Neuronal stem cell (in vitro differentiated cells): Measurements from ENCODE around the gene OTOP2.
A peak's percentile ranks its signal among the peaks of the same experiment; 100 is the strongest.

Source experiments
- DNase-seq: peaks from one replicate; pipeline ENCODE4 v3.0.0-alpha.2; 2013; ENCODE audit warnings: low spot score
- H2AFZ ChIP-seq: one replicate; pipeline ENCODE4 v1.6.1; 2013; ENCODE audit warnings: mild to moderate bottlenecking, low read length, inconsistent platforms
- H2AK5ac ChIP-seq: 2 replicates; pipeline ENCODE4 v1.6.1; 2013; ENCODE audit warnings: low read depth, mild to moderate bottlenecking, inconsistent platforms, low read length, moderate library complexity, mixed read lengths
- H2BK120ac ChIP-seq: 2 replicates; pipeline ENCODE4 v1.6.1; 2013; ENCODE audit warnings: low read depth, mild to moderate bottlenecking, inconsistent platforms, low read length, moderate library complexity, mixed read lengths
- H2BK12ac ChIP-seq: one replicate; pipeline ENCODE4 v1.6.1; 2013; ENCODE audit warnings: low read length, inconsistent platforms
- H2BK15ac ChIP-seq: 2 replicates; pipeline ENCODE4 v1.6.1; 2013; ENCODE audit warnings: mild to moderate bottlenecking, low read length, inconsistent platforms, mixed read lengths
- H2BK5ac ChIP-seq: one replicate; pipeline ENCODE4 v1.6.1; 2013; ENCODE audit warnings: inconsistent platforms, mild to moderate bottlenecking, low read length, moderate library complexity
- H3K14ac ChIP-seq: one replicate; pipeline ENCODE4 v1.6.1; 2013; ENCODE audit warnings: low read length, inconsistent platforms
- H3K18ac ChIP-seq: 2 replicates; pipeline ENCODE4 v1.6.1; 2013; ENCODE audit warnings: low read length, inconsistent platforms
- H3K23ac ChIP-seq: 2 replicates; pipeline ENCODE4 v1.6.1; 2013; ENCODE audit warnings: low read depth, mild to moderate bottlenecking, mixed read lengths, low read length, inconsistent platforms; ENCODE audit not compliant: poor library complexity
- H3K27ac ChIP-seq: replicated peaks from 3 replicates; pipeline ENCODE4 v1.5.1; 2013; ENCODE audit warnings: low read length, inconsistent platforms
- H3K27me3 ChIP-seq, 3 experiments: 2 replicates each; pipeline ENCODE4 v1.6.1; 2013; ENCODE audit warnings: low read length in 3 of 3, mild to moderate bottlenecking in 2 of 3, inconsistent platforms in 1 of 3, low read depth in 1 of 3, mixed read lengths in 1 of 3, moderate library complexity in 1 of 3; ENCODE audit not compliant: control insufficient read depth in 3 of 3, insufficient read depth in 3 of 3
- H3K36me3 ChIP-seq, 2 donors: replicated peaks in 1 of 2; 2 replicates each; pipeline ENCODE4 v1.6.1; 2013; ENCODE audit warnings: low read length in 2 of 2; ENCODE audit not compliant: control insufficient read depth in 2 of 2, insufficient read depth in 2 of 2
- H3K4ac ChIP-seq: 2 replicates; pipeline ENCODE4 v1.6.1; 2013; ENCODE audit warnings: inconsistent platforms, mild to moderate bottlenecking, low read length, moderate library complexity
- H3K4me1 ChIP-seq, 2 donors: 1 replicate in 1 of 2; 2 replicates in 1 of 2; pipeline ENCODE4 v1.6.1; 2013; ENCODE audit warnings: low read length in 2 of 2, low read depth in 1 of 2; ENCODE audit not compliant: control insufficient read depth in 2 of 2, insufficient read depth in 1 of 2
- H3K4me2 ChIP-seq: one replicate; pipeline ENCODE4 v1.6.1; 2013; ENCODE audit warnings: mild to moderate bottlenecking, low read length, inconsistent platforms; ENCODE audit not compliant: insufficient read depth, poor library complexity, severe bottlenecking
- H3K4me3 ChIP-seq, 2 donors: 2 replicates each; pipeline ENCODE4 v1.5.1; 2013; ENCODE audit warnings: low read length in 2 of 2, mild to moderate bottlenecking in 2 of 2, inconsistent platforms in 1 of 2, moderate library complexity in 1 of 2
- H3K79me1 ChIP-seq: one replicate; pipeline ENCODE4 v1.6.1; 2013; ENCODE audit warnings: low read depth, mild to moderate bottlenecking, inconsistent platforms, low read length, moderate library complexity
- H3K9ac ChIP-seq: one replicate; pipeline ENCODE4 v1.6.1; 2013; ENCODE audit warnings: mild to moderate bottlenecking, low read depth, low read length, inconsistent platforms; ENCODE audit not compliant: poor library complexity
- H3K9me3 ChIP-seq, 2 donors: replicated peaks in 1 of 2; 2 replicates each; pipeline versions ENCODE3 to v1.6.1; 2013; ENCODE audit warnings: low read length in 2 of 2, mild to moderate bottlenecking in 2 of 2, inconsistent platforms in 1 of 2, low read depth in 1 of 2, mixed read lengths in 1 of 2, moderate library complexity in 1 of 2; ENCODE audit not compliant: control insufficient read depth in 2 of 2, insufficient read depth in 1 of 2
- H4K8ac ChIP-seq: one replicate; pipeline ENCODE4 v1.6.1; 2013; ENCODE audit warnings: low read depth, mild to moderate bottlenecking, inconsistent platforms, low read length, moderate library complexity
- H4K91ac ChIP-seq: one replicate; pipeline ENCODE4 v1.6.1; 2013; ENCODE audit warnings: low read length, low read depth, mild to moderate bottlenecking, inconsistent platforms; ENCODE audit not compliant: poor library complexity
- WGBS, 2 donors: extraction: QIAGEN DNeasy Blood & Tissue Kit; methylation state at CpG; one replicate each; pipeline ENCODE4 v1.1.7; 2013; ENCODE audit warnings: missing lambda C conversion rate in 2 of 2, mixed read lengths in 1 of 2; ENCODE audit not compliant: insufficient read length in 2 of 2, insufficient replicate concordance in 1 of 2; ENCODE audit errors: extremely low coverage in 2 of 2; 5-methylcytosine and 5-hydroxymethylcytosine counted together

The OTOP2 gene

DNA sequence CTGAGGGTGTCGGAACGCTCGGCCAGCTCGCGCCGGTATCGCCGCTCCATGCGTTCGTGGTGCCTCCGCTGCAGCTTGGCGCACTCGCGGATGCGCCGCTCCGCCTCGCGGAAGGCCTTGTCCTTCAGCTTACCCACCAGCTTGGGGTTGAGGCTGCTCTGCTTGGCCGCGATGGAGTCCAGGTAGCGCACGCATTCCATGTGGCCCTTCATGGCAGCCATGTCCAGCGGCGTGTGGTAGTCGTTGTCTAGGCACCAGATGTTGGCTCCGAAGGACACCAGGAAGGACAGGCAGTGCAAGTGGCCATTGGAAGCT, 3.8 kb upstream of the OTOP2 start:
- Histone ChIP-seq H3K4me2 (no peak overlapping the region), H2AK5ac (peak overlapping the region; percentile 96), H3K27ac (no peak overlapping the region), H3K9ac (peak overlapping the region; percentile 81), H3K18ac (peak overlapping the region; percentile 59), H2BK15ac (peak overlapping the region; percentile 85), H4K8ac (peak overlapping the region; percentile 65), H3K27me3 (peaks cover 16 to 64% (median 36%) of the 10 kb centered on the region in 3 experiments), H3K4me1 (peaks cover 10 to 15% of the 10 kb centered on the region in 2 donors), H3K23ac (peak overlapping the region; percentile 80), H3K4me3 (no peak overlapping the region), H2AFZ (no peak overlapping the region), H3K14ac (peak overlapping the region; percentile 89), H4K91ac (no peak overlapping the region), H2BK12ac (no peak overlapping the region), H2BK5ac (no peak overlapping the region), H3K9me3 (peaks cover 3% of the 10 kb centered on the region in 2 donors), H3K36me3 (no peaks in the 10 kb centered on the region), H2BK120ac (no peak overlapping the region), H3K4ac (no peak overlapping the region), H3K79me1 (peaks cover 6% of the 10 kb centered on the region)
- WGBS, 2 donors = no CpG with 5 or more reads among the region's 27 CpGs
- DNase-seq = no peak

DNA sequence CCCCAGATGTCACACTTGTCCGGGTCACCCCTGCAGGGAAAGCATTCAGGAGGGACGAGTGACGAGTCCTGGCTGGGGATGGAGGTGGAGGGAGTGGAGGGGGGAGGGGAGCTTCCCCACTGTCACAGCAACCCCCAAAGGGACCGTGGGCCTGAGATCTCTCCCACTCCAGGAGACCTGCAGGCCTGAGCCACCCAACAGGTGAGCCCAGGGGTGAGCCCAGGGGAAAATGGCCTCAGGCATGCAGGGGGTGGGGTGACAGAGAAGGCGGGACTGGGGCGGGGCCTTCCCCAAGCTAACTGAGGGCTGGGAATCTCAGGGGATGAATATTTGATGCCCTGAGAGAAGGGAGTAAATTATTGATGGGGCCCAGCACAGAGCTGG, 3.4 kb upstream of the OTOP2 start:
- H2BK15ac ChIP-seq = peak overlapping the region; percentile 85
- H3K4me3 ChIP-seq = no peak overlapping the region
- H3K27me3 ChIP-seq = peaks cover 19 to 68% (median 39%) of the 10 kb centered on the region in 3 experiments
- H3K9me3 ChIP-seq = peaks cover 3% of the 10 kb centered on the region in 2 donors
- H3K36me3 ChIP-seq = no peaks in the 10 kb centered on the region
- peak overlapping the region; percentile 91 for H3K18ac ChIP-seq
- WGBS, 2 donors = no CpG with 5 or more reads among the region's 6 CpGs
- peaks cover 10 to 15% of the 10 kb centered on the region in 2 donors for H3K4me1 ChIP-seq
- H2BK12ac ChIP-seq = no peak overlapping the region
- no peak overlapping the region for H4K8ac ChIP-seq
- H3K27ac ChIP-seq = no peak overlapping the region
- H2AK5ac ChIP-seq = peak overlapping the region; percentile 96
- peak overlapping the region; percentile 80 for H3K23ac ChIP-seq
- H3K9ac ChIP-seq = peak overlapping the region; percentile 81
- H2BK5ac ChIP-seq = no peak overlapping the region
- DNase-seq = no peak
- no peak overlapping the region for H4K91ac ChIP-seq
- no peak overlapping the region for H3K4ac ChIP-seq
- H3K14ac ChIP-seq = peak overlapping the region; percentile 89
- peaks cover 6% of the 10 kb centered on the region for H3K79me1 ChIP-seq
- H2AFZ ChIP-seq = peak overlapping the region; percentile 81
- no peak overlapping the region for H3K4me2 ChIP-seq
- H2BK120ac ChIP-seq = no peak overlapping the region

DNA sequence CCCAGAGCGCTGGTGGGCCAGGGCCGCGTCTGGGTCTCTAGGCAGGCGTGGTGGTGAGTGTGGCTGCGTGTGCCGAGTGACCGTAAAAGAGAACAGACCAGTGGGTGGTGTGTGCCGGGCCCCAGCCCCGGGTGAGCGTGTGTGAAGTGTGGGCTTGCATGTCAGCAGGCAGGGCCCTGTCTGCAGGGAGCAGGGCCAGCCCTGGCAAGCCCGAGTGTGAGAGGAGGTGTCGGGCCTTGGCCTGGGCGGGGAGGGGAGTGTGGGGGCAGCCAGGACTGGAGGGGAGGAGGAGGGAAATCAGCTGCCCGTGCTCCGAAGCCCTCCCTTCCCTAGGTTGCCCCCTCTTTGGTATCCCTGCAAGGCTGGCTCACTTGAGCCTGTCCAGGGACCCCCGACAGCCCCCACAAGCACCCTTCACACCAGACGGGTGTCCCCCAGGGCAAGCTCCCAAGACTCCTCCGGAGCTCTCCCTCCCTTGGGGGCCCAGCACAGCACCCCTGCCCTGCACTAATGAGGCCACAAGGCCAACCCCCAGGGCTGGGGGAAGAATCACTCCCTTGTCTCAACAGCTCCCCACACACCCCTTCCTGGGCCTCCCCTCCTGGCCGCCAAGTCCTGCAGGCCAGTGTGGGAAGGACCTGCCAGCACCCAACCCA, 2.9 kb upstream of the OTOP2 start:
- Histone ChIP-seq H2BK15ac (peak overlapping the region; percentile 89), H2AFZ (peak overlapping the region; percentile 81), H2BK5ac (peak overlapping the region; percentile 87), H3K36me3 (no peaks in the 10 kb centered on the region), H3K4me1 (peaks cover 10 to 15% of the 10 kb centered on the region in 2 donors), H3K18ac (peak overlapping the region; percentile 91), H3K9me3 (peaks cover 3% of the 10 kb centered on the region in 2 donors), H3K27ac (no peak overlapping the region), H3K27me3 (peaks cover 22 to 73% (median 45%) of the 10 kb centered on the region in 3 experiments), H3K4ac (peak overlapping the region; percentile 84), H4K91ac (no peak overlapping the region), H3K9ac (peak overlapping the region; percentile 60), H3K4me2 (no peak overlapping the region), H3K14ac (no peak overlapping the region), H4K8ac (no peak overlapping the region), H2BK120ac (peak overlapping the region; percentile 47), H3K79me1 (peaks cover 6% of the 10 kb centered on the region), H3K4me3 (no peak overlapping the region), H2AK5ac (peak overlapping the region; percentile 96), H2BK12ac (peak overlapping the region; percentile 73), H3K23ac (peak overlapping the region; percentile 73)
- DNase-seq = no peak
- WGBS, 2 donors = no CpG with 5 or more reads among the region's 19 CpGs

DNA sequence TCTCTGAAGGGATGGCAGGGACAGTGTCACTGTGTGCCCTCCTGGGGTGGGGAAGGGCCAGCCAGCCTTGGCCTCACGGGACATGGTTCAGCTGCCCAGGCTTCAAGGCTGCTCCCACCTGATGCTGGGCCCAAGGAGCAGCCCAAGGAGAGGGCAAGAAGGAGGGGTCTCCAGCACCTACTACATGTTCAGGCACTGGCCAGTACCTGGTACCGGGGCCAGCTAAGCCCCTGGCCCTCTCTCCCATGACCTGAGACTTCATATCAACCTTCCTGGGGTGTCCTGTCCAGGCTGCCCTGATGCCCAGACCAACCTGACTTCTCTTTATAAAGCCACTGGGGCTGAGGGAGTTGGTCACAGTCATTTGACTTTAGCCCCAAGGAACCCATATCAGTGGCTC, 2.3 kb upstream of the OTOP2 start:
- Histone ChIP-seq H2BK5ac (peak overlapping the region; percentile 87), H3K36me3 (no peaks in the 10 kb centered on the region), H3K9me3 (peaks cover 3% of the 10 kb centered on the region in 2 donors), H2AFZ (no peak overlapping the region), H3K14ac (no peak overlapping the region), H3K4ac (peak overlapping the region; percentile 84), H3K27ac (no peak overlapping the region), H3K4me3 (no peak overlapping the region), H2BK120ac (peak overlapping the region; percentile 47), H4K8ac (no peak overlapping the region), H3K4me1 (peaks cover 9 to 15% of the 10 kb centered on the region in 2 donors), H4K91ac (no peak overlapping the region), H2AK5ac (peak overlapping the region; percentile 96), H3K79me1 (peaks cover 6% of the 10 kb centered on the region), H2BK15ac (peak overlapping the region; percentile 89), H3K18ac (peak overlapping the region; percentile 91), H3K4me2 (no peak overlapping the region), H3K9ac (no peak overlapping the region), H3K27me3 (peaks cover 22 to 78% (median 48%) of the 10 kb centered on the region in 3 experiments), H3K23ac (peak overlapping the region; percentile 73), H2BK12ac (peak overlapping the region; percentile 73)
- DNase-seq = no peak
- no CpG with 5 or more reads among the region's 2 CpGs for WGBS, 2 donors
